ENCODE data around the gene BANP.

DNA sequence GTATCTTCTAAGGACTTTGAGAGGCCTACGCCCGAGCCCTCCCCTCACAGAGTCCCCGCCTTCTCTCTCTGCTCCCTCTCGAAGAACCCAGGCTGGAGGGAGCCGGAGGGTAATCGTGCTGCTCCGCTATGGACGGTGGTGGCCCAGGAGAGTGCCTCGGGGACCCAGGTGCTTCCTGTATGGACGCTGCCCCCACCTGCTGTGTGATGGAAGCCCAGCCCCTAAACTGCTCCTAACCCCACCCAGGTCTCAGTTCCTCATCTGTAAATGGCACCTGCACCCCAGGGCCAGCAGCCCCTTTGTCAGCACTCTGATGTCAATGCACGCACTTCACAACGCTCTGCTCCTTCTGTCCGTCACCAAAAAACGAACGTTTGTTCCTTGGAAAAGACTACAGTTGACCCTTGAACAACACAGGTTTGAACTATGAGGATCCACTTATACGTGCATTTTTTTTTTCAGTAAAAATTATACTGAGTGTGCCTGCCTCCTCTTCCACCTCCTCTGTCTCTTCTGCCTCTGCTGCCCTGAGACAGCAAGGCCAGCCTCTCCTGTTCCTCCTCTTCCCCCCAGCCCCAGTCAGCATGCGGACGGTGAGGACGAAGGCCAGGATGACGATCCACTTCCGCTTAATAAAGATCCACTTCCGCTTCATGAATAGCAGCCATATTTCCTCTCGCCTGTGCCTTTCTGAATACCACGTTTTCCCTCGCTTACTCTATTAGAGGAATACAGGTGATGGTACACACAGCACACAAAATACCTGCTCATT, 118.3 kb downstream of the BANP start:
- TF ChIP-seq, protein P1, sequence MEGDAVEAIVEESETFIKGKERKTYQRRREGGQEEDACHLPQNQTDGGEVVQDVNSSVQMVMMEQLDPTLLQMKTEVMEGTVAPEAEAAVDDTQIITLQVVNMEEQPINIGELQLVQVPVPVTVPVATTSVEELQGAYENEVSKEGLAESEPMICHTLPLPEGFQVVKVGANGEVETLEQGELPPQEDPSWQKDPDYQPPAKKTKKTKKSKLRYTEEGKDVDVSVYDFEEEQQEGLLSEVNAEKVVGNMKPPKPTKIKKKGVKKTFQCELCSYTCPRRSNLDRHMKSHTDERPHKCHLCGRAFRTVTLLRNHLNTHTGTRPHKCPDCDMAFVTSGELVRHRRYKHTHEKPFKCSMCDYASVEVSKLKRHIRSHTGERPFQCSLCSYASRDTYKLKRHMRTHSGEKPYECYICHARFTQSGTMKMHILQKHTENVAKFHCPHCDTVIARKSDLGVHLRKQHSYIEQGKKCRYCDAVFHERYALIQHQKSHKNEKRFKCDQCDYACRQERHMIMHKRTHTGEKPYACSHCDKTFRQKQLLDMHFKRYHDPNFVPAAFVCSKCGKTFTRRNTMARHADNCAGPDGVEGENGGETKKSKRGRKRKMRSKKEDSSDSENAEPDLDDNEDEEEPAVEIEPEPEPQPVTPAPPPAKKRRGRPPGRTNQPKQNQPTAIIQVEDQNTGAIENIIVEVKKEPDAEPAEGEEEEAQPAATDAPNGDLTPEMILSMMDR (IDR thresholded peaks at IDR 0.05; ENCODE audit: low read length), result no peak
- TF ChIP-seq EZH2 (IDR thresholded peaks at IDR 0.05; ENCODE audit: borderline replicate concordance, low read length), result no peak

All from OCI-LY1 (cell line).